Adipocyte (in vitro differentiated cells): Measurements from ENCODE around the gene NLRP5.

ENCODE experiments used
- DNase-seq: peaks from one replicate; pipeline ENCODE4 v3.0.0-alpha.2; 2015; ENCODE audit warnings: low read depth
- H3K27me3 ChIP-seq: replicated peaks from 2 replicates; pipeline ENCODE4 v1.7.0; 2013; ENCODE audit warnings: mild to moderate bottlenecking, low read length, moderate library complexity; ENCODE audit not compliant: control insufficient read depth, insufficient read depth
- H3K36me3 ChIP-seq: 2 replicates; pipeline ENCODE4 v1.7.0; 2013; ENCODE audit warnings: low read length, mild to moderate bottlenecking, moderate library complexity; ENCODE audit not compliant: control insufficient read depth, insufficient read depth, severe bottlenecking
- H3K4me1 ChIP-seq: 2 replicates; pipeline ENCODE4 v1.7.0; 2013; ENCODE audit warnings: mild to moderate bottlenecking, low read length, moderate library complexity; ENCODE audit not compliant: control insufficient read depth, insufficient read depth
- H3K4me3 ChIP-seq: 2 replicates; pipeline ENCODE4 v1.7.0; 2013; ENCODE audit warnings: mild to moderate bottlenecking, low read length, moderate library complexity
- H3K9ac ChIP-seq: 2 replicates; pipeline ENCODE4 v1.7.0; 2013; ENCODE audit warnings: mild to moderate bottlenecking, low read length, moderate library complexity
- H3K9me3 ChIP-seq: 2 replicates; pipeline ENCODE4 v1.7.0; 2013; ENCODE audit warnings: mild to moderate bottlenecking, low read length, moderate library complexity; ENCODE audit not compliant: control insufficient read depth

NLRP5 gene

GRCh38 chr19:56109226-56109625, 122.7 kb downstream of the NLRP5 start:
- no peaks in the 10 kb centered on the region for H3K27me3 ChIP-seq
- peak overlapping the region; percentile 76 for H3K9ac ChIP-seq
- H3K4me3 ChIP-seq: peak overlapping the region; percentile 70
- H3K4me1 ChIP-seq: peaks cover 53% of the 10 kb centered on the region
- H3K36me3 ChIP-seq: peaks cover 3% of the 10 kb centered on the region
- no peaks in the 10 kb centered on the region for H3K9me3 ChIP-seq
- no peak for DNase-seq

- DNase-seq: no peak
- Histone ChIP-seq H3K27me3 (no peaks in the 10 kb centered on the region), H3K36me3 (peaks cover 3% of the 10 kb centered on the region), H3K4me1 (peaks cover 46% of the 10 kb centered on the region), H3K9ac (peak overlapping the region; percentile 63), H3K9me3 (no peaks in the 10 kb centered on the region), H3K4me3 (peak overlapping the region; percentile 50)
These were observed 124.2 kb downstream of the NLRP5 start for GRCh38 chr19:56110515-56111448.
